HG03025 (cell line): ENCODE measurements around the gene CEP192.
"Not testable (repeated sequence)": the region's sequence is repeated elsewhere in the genome, so short reads cannot be mapped to it uniquely, and the experiment has no call there.

Source experiments
- ATAC-seq: cut with Tn5 transposase; IDR thresholded peaks from one replicate; pipeline ENCODE4 v1.9.1; 2021; ENCODE audit warnings: mild to moderate bottlenecking, moderate library complexity; ENCODE audit not compliant: unreplicated experiment, low FRiP score

The CEP192 gene, protein sequence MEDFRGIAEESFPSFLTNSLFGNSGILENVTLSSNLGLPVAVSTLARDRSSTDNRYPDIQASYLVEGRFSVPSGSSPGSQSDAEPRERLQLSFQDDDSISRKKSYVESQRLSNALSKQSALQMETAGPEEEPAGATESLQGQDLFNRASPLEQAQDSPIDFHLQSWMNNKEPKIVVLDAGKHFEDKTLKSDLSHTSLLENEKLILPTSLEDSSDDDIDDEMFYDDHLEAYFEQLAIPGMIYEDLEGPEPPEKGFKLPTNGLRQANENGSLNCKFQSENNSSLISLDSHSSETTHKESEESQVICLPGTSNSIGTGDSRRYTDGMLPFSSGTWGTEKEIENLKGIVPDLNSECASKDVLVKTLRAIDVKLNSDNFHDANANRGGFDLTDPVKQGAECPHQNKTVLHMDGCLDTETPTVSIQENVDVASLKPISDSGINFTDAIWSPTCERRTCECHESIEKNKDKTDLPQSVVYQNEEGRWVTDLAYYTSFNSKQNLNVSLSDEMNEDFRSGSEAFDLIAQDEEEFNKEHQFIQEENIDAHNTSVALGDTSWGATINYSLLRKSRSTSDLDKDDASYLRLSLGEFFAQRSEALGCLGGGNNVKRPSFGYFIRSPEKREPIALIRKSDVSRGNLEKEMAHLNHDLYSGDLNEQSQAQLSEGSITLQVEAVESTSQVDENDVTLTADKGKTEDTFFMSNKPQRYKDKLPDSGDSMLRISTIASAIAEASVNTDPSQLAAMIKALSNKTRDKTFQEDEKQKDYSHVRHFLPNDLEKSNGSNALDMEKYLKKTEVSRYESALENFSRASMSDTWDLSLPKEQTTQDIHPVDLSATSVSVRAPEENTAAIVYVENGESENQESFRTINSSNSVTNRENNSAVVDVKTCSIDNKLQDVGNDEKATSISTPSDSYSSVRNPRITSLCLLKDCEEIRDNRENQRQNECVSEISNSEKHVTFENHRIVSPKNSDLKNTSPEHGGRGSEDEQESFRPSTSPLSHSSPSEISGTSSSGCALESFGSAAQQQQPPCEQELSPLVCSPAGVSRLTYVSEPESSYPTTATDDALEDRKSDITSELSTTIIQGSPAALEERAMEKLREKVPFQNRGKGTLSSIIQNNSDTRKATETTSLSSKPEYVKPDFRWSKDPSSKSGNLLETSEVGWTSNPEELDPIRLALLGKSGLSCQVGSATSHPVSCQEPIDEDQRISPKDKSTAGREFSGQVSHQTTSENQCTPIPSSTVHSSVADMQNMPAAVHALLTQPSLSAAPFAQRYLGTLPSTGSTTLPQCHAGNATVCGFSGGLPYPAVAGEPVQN (N-terminal part only)

GRCh38 chr18:12990967-12991820 lies at the start of gene CEP192:
Gene CEP192 (plus strand): TSS chr18:12991362. CDS start chr18:12999425, 8,063 bp downstream.
- ATAC-seq, result peak; percentile 81

DNA sequence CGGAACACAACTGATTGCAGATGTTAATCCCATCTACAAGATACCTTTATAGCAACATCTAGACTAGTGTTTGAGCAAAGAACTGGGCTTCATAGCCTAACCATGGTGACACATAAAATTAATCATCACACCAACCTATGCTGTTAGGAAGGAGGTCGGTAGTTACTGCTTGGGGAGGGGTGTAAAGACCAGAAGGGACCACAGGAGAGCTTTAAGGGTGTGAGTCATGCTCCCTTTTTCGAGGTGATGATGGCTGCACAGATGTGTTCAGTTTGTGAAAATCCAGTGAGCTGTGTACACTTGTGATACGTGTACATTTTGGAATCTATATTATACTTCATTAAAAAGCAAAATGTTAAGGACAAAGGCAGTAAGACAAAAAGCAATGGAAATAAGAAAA lies 47.9 kb upstream of the CEP192 start:
- no peak for ATAC-seq

DNA sequence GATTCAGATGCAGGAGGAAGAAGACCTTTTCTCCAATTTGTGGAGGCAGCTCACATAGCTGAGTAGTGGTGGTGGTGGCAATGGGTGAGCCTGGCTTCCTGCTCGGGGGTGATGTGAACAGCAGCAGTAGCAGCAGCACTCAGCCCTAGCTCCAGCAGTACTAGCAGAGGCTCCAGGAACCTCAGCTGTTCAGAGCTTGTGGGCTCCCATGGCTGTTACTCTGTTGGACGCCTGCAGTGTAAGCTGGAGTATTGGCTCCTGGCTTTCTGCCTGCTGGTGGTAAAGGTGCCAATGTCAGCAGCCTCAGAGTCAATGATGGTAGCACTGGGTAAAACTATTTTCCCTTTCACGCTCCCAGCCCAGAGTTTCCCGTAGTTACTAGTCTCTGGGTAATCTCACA lies 46.5 kb upstream of the CEP192 start:
- no peak for ATAC-seq

DNA sequence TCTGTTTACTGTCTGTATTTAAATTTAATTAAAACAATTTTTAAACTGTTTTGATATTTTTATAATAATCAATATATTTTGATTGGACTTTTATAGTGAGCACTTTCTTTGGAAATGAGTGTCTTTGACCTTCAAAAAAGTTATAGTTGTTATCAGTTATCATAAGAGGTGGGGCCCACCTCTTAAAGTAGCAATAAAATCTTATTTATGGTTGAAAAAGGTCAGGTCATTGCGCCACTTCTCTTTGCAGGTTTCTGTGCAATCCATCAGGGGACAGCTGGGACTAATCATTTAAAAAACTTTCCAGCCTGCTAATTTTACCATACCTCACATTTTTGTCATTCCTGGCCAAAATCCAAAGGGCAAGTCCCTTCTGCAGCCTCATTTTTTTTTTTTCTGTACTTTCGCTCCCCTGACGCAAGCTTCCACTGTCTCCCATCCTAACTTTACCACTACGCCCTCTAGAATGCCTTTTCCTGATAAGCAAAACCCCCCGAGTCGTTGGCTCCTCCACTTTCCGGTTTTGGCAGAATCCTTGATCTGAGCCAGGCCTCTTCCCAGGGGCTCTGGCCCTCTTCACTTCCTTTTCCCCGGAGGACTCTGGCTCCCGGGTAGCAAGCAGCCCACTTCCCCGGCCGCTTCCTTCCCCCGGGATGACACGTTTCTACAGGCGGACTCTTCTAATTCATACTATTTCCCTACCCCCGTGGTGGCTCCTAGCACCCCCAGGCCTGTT lies 44.4 kb upstream of the CEP192 start:
- ATAC-seq, result no peak

GRCh38 chr18:12947285-12948049 lies 43.7 kb upstream of the CEP192 start, which contains the start of gene SEH1L:
Gene SEH1L (plus strand): TSS chr18:12948011. CDS start chr18:12948122, 111 bp downstream.
- peak; percentile 68 for ATAC-seq

GRCh38 chr18:12948050-12948804 lies 42.9 kb upstream of the CEP192 start:
- peak; percentile 84 for ATAC-seq

- ATAC-seq, result no peak
These were observed 32.7 kb upstream of the CEP192 start for GRCh38 chr18:12958478-12958877.

DNA sequence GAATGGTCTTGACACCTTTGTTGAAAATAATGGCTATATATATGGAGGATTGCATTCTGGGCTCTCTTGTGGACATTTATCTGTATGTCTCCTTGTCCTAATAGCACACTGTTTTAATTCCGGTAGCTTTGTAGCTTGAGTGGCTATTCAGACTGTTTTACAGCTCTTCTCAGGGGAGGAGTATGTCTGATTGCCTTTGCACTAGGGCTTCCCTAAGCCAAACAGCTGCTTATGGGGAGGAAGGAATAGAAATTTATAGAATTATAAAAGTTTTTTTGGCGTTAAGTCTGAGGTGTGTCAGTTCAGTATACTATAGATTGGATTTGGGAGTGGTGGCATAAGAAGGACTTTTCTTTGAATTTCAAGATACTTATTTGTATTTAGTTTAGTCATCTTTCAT lies 30.8 kb upstream of the CEP192 start:
- no peak for ATAC-seq

DNA sequence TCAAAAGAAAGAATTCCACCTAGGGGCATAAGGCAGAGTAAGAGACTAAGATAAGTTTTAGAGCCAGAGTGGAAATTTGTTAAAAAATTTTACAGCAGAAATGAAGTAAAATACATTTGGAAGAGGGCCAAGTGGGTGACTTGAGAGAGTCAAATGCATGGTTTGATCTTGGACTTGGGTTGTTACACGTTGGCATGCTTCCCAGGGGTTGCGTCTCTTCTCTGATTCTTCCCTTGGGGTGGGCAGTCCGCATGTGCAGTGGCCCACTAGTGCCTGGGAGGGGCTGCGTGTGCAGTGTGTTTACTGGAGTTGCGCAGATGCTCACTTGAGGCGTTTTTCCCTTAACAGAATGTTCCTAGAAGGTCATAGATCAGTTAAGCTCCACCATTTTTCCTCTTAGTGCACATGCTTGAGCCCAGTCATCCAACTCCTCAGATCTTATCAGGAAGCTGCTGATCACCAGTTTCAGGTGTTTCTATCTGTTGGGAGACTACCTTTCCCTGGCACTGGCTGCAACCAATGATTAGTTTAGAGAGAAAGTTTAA lies 30.2 kb upstream of the CEP192 start:
- ATAC-seq, result no peak

DNA sequence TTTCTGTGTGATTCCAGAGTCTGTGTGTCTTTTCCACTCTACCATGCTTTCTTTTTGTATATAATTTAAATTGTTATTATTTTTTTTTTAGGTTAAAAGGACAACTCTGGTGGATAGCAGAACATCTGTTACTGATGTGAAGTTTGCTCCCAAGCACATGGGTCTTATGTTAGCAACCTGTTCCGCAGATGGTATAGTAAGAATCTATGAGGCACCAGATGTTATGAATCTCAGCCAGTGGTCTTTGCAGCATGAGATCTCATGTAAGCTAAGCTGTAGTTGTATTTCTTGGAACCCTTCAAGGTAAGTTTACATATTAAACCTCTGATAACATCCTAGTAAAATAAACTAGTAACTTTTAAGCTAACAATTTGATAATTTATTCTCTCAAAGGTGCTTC lies 28.1 kb upstream of the CEP192 start:
- no peak for ATAC-seq

DNA sequence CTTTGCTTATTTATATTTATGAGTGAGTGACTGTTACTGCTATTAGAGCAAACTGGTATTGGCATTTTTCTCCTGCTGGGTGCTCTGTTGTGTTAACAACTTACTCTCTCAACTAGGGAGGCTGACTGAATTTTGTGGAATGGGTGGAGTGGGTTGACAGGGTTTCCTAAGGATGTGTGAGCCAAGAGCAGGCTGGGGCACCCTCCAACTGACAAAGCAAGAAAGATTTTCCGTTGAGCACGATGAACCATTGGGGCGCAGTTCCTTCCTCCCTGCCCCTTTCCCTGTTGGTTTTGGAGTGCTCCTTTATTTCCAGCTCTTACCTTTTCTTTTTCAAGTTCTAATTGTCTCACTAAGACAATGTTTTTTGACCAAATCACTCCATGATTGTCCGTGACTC lies 23.0 kb upstream of the CEP192 start:
- no peak for ATAC-seq

DNA sequence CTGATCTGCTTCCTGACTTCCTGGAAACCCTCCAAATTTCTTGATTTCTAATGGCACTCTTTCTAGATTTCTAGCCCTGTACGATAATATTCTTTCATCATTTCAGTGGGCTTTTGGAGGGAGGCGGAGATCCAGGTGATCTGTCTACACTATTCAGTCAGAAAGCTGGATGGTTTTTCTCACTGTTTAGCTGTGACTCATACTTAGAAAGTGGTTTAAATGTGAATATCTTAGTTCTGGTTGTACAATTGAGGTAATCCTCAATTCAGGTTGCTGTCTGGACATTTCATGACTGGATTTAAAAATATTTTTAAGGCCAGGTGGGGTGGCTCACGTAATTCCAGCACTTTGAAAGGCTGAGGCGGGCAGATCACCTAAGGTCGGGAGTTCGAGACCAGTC lies 22.5 kb upstream of the CEP192 start:
- no peak for ATAC-seq

DNA sequence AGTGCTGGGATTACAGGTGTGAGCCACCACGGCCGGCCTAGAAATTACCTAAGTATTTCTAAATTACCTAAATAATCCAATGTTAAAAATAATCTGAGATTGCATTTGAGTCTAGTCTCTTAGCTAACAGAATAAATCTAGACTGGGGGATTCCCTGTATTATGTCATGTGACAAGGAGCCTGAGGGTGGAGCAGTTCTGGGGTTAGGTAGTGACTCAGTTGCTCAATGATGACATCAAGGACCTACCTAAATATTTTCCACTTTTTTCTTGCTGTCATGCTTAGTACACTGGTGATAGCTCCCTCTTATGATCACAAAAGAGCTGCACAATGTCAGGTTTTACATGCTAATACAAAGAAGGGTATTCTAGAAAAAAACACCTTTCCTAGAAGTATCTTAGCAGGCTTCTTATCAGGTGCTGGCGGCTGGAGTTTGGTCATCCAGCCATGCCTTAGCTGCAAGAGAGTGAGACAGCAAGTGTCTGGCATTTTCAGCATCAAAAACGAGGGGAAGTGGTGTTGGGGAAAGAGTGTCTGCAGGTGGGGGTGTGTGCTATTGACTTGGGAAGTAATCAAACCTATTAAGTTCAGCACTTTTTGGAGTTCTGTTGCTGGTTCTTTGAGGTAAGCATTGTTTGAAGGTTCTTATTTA lies 17.5 kb upstream of the CEP192 start:
- ATAC-seq, result no peak

DNA sequence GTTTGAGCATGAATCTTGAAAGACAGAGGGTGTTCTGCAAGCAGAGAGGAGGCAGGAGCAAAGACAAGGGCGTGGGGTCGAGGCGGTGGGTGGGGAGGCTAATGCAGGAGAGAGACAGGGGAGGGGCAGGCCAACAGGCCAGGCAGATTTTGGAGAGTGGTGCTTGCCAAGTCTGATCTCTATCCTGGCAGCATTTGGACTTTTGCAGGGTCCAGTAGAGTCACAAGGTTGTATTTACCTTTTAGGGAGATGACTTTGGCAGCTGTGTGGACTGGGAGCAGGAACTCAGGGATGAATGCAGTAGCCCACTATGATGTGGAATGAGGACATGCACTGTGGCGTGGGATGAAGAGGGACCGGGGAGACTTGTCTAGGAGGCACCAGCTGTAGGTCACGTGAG lies 15.7 kb upstream of the CEP192 start:
- no peak for ATAC-seq

- ATAC-seq, result no peak
These were observed 14.9 kb upstream of the CEP192 start for GRCh38 chr18:12976305-12976704.

GRCh38 chr18:12980065-12980464 lies 11.1 kb upstream of the CEP192 start:
- ATAC-seq, result not testable (repeated sequence)
